A673 (cell line): ENCODE results near the gene ATCAY. TPM values are rescaled to one million over a fixed set of nuclear protein-coding genes. Genes with fewer than 3 reads are reported as not detected.

Experiments used
- BruUV-seq: library from RNA; stranded (reverse); fragments of 400-500 nt; replicated peaks from 2 replicates; lab custom pipeline; 2021; lab: Mats Ljungman, UMichigan
- CTCF ChIA-PET: fragments of 300-600 bp; sonication (Branson Sonifier 250); formaldehyde crosslinking; loops from one replicate; lab custom pipeline; 2022; ENCODE audit warnings: antibody characterized with exemption; lab: Charles Lee
- POLR2A ChIA-PET: fragments of 300-600 bp; sonication (Branson Sonifier 250); formaldehyde crosslinking; loops from one replicate; lab custom pipeline; 2022; ENCODE audit warnings: antibody characterized with exemption; ENCODE audit not compliant: low non-redundant PET; lab: Charles Lee
- DNase-seq: peaks from one replicate; pipeline ENCODE4 v3.0.0-alpha.2; 2015; ENCODE audit warnings: low spot score
- H3K27ac ChIP-seq: fragments of 200-600 bp; sonication (generic); 2 replicates; pipeline ENCODE4 v1.5.1; 2016; ENCODE audit warnings: mixed run types, low read depth, mild to moderate bottlenecking, mixed read lengths, antibody characterized with exemption, low read length; ENCODE audit not compliant: poor library complexity, severe bottlenecking
- H3K27me3 ChIP-seq: fragments of 200-600 bp; sonication (generic); replicated peaks from 2 replicates; pipeline ENCODE4 v1.6.1; 2017; ENCODE audit warnings: mixed run types, low read depth, mild to moderate bottlenecking, mixed read lengths, antibody characterized with exemption, low read length; ENCODE audit not compliant: insufficient read depth, poor library complexity
- H3K36me3 ChIP-seq: fragments of 200-600 bp; sonication (generic); 2 replicates; pipeline ENCODE4 v1.6.1; 2016; ENCODE audit warnings: mixed run types, mild to moderate bottlenecking, mixed read lengths, antibody characterized with exemption, low read length; ENCODE audit not compliant: insufficient read depth, poor library complexity, severe bottlenecking
- H3K4me1 ChIP-seq: fragments of 200-600 bp; sonication (generic); 2 replicates; pipeline ENCODE4 v1.6.1; 2017; ENCODE audit warnings: mixed run types, mild to moderate bottlenecking, mixed read lengths, antibody characterized with exemption, low read length; ENCODE audit not compliant: insufficient read depth, poor library complexity, severe bottlenecking
- H3K4me3 ChIP-seq: fragments of 200-600 bp; sonication (generic); 2 replicates; pipeline ENCODE4 v1.5.1; 2016; ENCODE audit warnings: low read depth, mixed run types, mild to moderate bottlenecking, mixed read lengths, low read length; ENCODE audit not compliant: poor library complexity, severe bottlenecking
- H3K9me3 ChIP-seq: fragments of 200-600 bp; sonication (generic); 2 replicates; pipeline ENCODE4 v1.6.1; 2016; ENCODE audit warnings: mixed run types, low read depth, mild to moderate bottlenecking, mixed read lengths, antibody characterized with exemption, low read length; ENCODE audit not compliant: poor library complexity, severe bottlenecking
- CTCF ChIP-seq: fragments of 300-800, 200-600 bp; sonication (generic); conservative IDR thresholded peaks from 2 replicates; pipeline ENCODE4 v1.5.1; 2017; ENCODE audit warnings: low read depth, mild to moderate bottlenecking, antibody characterized with exemption, low read length, moderate library complexity, mixed read lengths
- EZH2 ChIP-seq: fragments of 200-600 bp; sonication (generic); IDR thresholded peaks from 2 replicates; pipeline ENCODE4 v1.6.1; 2017; ENCODE audit warnings: borderline replicate concordance, low read depth, mild to moderate bottlenecking, mixed read lengths, antibody characterized with exemption, low read length; ENCODE audit not compliant: poor library complexity, severe bottlenecking
- intact Hi-C: fragments of 100-400 bp; cut with micrococcal nuclease; formaldehyde crosslinking; loops from one replicate; pipeline ENCODE4 v1.10.0; 2022; ENCODE audit not compliant: unreplicated experiment
- total RNA-seq: library from RNA; stranded (reverse); gene quantifications from 2 replicates; pipeline ENCODE4 v1.2.3, GENCODE V29; 2021

The ATCAY gene
- total RNA-seq, 1 experiment from 2014 or later = 0.95 TPM

DNA sequence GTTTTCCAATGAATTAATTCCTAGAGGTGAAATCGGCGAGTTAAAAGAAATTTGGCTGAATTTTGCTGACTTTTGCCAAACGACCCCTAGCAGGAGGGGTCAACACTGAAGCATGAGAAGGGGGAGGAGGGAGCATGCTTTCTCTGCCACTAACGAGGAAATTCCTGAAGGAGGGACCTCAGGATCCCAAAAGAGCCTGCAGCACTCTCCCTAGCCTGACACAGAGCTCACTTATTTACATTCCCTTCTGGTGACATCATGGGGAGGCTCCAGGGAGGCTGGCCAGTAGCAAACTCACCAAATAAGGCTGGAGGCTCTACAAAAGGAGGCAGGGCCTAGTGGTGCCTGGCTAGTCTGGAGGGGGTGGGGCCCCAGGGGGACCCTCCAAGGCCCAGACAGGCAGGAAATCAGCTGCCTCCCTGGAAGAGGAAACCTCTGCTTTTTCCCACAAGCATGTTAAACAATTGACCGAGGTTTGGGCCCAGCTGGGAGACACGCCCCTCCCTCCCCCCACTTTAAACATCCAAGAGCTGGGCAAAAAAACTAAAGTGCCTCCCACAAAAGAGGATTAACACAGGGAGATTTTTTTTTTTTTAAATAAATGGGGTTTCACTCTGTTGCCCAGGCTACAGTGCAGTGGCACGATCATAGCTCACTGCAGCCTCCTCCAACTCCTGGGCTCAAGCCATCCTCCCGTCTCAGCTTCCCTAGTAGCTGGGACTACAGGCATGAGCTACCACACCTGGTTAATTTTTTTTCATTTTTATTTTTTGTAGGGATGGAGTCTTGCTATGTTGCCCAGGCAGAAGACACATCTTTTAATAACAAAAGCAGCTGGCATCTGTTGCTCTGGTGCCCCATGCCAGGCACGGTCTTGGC, 88.3 kb downstream of the ATCAY start:
- H3K9me3 ChIP-seq = no peaks in the 10 kb centered on the region
- POLR2A ChIA-PET = interaction anchor here (0.6 to 1.2 kb wide), 5 partner anchors 10 to 278 kb away, joined by 3 to 8 read pairs (median 4); partner anchors contain the start of genes EEF2 and YJU2
- H3K4me3 ChIP-seq = peak overlapping the region; percentile 93
- CTCF ChIA-PET = interaction anchor here (0.6 to 1.3 kb wide), 3 partner anchors 13 to 170 kb away, joined by 3 to 10 read pairs (median 6); no protein-coding TSS in a partner anchor
- TSS peak; percentile 62 for BruUV-seq
- intact Hi-C loops = no loop called here
- H3K36me3 ChIP-seq = peaks cover 33% of the 10 kb centered on the region
- peaks cover 20% of the 10 kb centered on the region for H3K4me1 ChIP-seq
- no peaks in the 10 kb centered on the region for H3K27me3 ChIP-seq
- DNase-seq = peak; percentile 99
- TF ChIP-seq EZH2 (no peak), CTCF (no peak)
- H3K27ac ChIP-seq = peak overlapping the region; percentile 94

- intact Hi-C loops = no loop called here
- ChIA-PET CTCF (interaction anchor here (1.3 kb wide), 1 partner anchor 18 kb away, joined by 10 read pairs; no protein-coding TSS in a partner anchor), POLR2A (interaction anchor here (0.7 to 1.2 kb wide), 3 partner anchors 9 to 105 kb away, joined by 3 to 8 read pairs (median 4); partner anchors contain the start of gene EEF2)
- peak overlapping the region; percentile 93 for H3K4me3 ChIP-seq
- H3K36me3 ChIP-seq = peaks cover 30% of the 10 kb centered on the region
- no peaks in the 10 kb centered on the region for H3K27me3 ChIP-seq
- no peak for TF ChIP-seq EZH2
- peak; percentile 28; the same call in 1 of the 2 replicates for TF ChIP-seq CTCF
- peaks cover 20% of the 10 kb centered on the region for H3K4me1 ChIP-seq
- BruUV-seq = no TSS peak
- H3K27ac ChIP-seq = peak overlapping the region; percentile 94
- H3K9me3 ChIP-seq = no peaks in the 10 kb centered on the region
- peak; percentile 65 for DNase-seq
Observed at GRCh38 chr19:3969435-3970312, 89.2 kb downstream of the ATCAY start.

DNA sequence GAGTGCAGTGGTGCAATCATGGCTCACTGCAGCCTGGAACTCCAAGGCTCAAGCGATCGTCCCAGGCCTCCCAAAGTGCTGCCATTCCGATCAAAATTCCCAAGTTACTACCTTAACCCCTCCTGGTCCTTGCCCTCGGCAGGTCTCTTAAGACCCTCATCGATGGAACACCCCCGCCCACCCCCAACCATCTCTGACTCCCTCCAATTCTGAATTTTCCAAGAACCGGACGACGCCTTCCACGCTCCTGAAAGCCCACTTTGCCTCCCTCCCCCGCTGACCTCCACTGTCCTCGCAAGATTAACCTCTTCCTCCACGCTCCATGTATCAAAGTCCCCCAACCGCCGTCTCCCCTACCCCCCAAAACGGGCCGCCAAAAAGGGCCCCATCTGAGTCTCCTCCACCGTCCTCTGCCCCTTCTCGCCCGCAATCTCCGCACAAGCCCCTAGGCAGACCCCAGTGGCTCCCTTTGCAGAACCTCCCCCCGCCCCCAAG, 89.9 kb downstream of the ATCAY start:
- CTCF ChIA-PET = no interaction called here
- no peak for DNase-seq
- POLR2A ChIA-PET = interaction anchor here (0.5 kb wide), 1 partner anchor 10 kb away, joined by 4 read pairs; no protein-coding TSS in a partner anchor
- H3K4me3 ChIP-seq = peak overlapping the region; percentile 93
- H3K36me3 ChIP-seq = peaks cover 31% of the 10 kb centered on the region
- H3K27ac ChIP-seq = peak overlapping the region; percentile 94
- intact Hi-C loops = no loop called here
- H3K4me1 ChIP-seq = peaks cover 20% of the 10 kb centered on the region
- BruUV-seq = no TSS peak
- no peaks in the 10 kb centered on the region for H3K9me3 ChIP-seq
- H3K27me3 ChIP-seq = no peaks in the 10 kb centered on the region
- TF ChIP-seq CTCF = no peak
- TF ChIP-seq EZH2 = no peak
